ENCODE data around the gene CLCF1.
A peak's percentile ranks its signal among the peaks of the same experiment; 100 is the strongest.

The CLCF1 gene

GRCh38 chr11:67356387-67356863 lies 17.0 kb downstream of the CLCF1 start:
- DNase-seq (ENCODE audit: low spot score), result no peak

GRCh38 chr11:67355794-67356386 lies 17.5 kb downstream of the CLCF1 start:
- DNase-seq (ENCODE audit: low spot score), result no peak

- DNase-seq (ENCODE audit: low spot score), result no peak
These were observed 18.2 kb downstream of the CLCF1 start for GRCh38 chr11:67355023-67355793.

GRCh38 chr11:67354075-67355022 lies 19.0 kb downstream of the CLCF1 start:
- no peak for DNase-seq (ENCODE audit: low spot score)

DNA sequence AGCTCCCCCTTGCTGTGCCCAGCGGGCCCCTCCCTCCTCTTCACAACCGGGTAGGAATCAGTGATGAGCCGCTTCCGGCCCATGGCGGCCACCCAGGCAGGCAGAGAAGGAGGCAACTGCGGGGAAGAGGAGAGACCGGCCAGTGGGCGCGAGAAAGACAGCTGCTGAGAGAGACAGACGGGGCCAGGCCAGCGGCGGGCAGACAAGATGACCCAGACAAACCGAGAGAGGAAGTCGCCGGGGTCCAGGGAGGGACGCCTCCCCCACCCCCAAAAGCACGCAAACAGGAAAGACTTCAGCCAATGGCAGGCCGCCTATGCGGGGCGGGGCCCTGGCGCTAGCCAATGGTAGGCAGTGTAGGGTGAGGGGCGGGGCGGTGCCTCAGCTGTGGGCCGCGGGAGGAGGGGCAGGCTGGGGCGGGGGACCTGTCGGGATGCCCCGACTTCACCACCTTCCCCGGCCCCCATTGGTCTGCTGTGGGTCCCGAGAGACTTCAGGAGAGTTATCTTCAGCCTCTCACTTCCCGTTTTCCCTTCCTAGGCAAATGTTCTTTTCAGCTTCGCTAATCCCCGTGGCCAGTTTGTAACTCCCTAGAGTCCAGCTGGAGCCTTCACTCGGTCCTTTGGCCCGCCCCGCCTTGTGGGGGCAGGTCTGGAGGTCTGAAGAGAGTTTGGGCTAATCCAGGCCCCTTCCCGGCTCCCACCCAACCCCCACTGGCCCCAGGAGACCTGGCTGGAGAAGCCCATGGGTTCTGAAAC lies 19.9 kb downstream of the CLCF1 start, which contains the start of gene POLD4:
Gene POLD4 (minus strand): TSS at position 230 of the 758 bp plus-strand sequence. CDS start 147 bp downstream, at position 83.
- peak; percentile 93 for DNase-seq (ENCODE audit: low spot score)

DNA sequence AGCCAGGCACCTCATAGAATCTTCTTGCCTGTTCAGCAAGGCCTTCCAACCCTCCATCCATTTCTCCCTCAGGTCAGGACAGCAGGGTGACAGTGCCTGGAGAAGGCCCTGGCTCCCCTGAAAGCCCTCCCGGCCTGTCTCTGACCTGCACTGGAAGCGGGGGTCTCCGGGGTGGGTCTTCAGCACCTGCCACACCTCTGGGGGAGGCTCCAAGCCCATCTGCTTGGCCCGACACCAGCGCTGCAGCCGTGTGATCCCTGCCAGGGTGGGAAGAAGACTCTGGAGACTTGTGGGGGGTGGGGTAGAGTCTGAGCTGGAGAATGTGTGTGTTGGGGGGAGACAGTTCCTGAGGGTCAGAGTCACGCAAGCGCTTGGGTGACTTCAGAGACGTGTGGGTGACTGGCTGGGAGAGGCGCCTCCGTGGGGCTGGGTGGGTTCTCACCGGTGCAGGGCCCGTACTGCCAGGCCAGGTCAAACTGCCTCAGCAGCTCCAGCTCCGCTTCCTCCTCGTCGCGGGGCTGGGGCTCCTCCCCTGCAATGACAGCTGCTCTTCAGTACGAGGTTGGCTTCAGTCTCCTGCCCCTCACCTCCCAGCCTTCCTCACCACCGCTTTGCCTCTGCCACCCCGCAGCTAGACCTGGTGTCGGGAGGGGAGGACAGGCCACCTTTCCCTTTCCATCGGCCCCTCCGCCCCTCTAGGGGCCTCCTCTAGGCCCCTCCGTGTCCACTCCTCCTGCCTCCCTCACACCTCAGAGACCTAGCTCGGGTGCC lies 20.7 kb downstream of the CLCF1 start:
- DNase-seq (ENCODE audit: low spot score), result no peak

DNA sequence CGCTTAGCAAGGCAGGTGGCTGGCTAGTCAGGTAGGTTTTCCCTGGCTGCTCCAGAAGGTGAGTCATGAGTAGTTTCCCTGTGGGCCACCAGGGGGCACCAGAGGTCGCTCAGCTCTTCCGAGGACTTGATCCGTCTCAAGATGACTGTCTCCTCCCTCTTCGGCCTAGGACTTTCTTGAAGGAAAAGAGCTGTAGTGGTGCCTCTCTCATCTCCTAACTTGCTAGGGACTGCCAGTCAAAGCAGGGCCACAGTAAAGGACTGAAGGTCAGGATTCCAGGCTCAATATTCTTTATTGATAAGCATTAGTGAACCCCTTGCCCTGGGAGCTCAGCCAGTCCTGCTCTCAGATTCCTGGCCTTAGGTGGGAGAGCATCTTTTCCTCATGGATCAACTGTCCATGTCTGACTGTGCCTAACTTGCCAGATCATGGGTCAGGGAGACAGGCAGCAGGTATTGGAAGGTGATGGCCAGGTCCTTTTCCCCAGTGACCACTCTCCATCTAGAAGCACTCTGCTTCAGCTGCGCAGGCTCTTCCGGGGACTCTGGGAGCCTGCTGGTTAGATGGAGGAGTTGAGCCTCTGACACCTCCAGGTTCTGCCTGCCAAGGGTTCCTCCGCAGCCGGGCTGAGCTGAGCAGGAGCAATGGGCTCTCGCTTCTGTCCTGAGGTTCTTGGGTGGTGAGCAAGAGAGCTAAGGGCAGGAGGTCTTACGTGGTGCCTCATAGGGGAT lies 22.0 kb downstream of the CLCF1 start:
- DNase-seq (ENCODE audit: low spot score), result peak; percentile 86

DNA sequence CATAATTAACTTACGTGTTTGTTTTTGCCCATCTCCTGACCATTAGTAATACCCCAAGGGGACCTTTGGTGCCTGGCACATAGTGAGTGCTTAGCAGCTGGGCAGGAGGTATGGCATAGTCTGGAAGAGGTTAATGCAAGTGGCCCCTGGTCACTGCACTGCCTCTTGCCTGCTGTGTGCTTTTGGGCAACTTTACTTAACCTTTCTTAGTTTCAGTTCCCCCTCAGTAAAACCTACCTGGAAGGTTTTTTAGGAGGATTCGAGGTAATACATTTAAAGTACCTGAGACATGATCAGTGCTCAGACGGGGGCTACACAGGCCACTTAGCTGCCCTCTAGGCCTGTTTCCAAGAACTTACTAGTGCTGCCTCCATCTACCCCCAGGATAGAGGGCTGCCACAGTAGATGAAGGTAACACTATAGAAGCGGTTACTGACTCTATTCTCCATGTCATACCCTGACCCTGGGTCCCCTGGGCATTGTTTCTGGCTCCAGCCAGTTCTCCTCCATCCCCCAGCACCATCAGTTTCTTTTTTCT lies 23.4 kb downstream of the CLCF1 start:
- DNase-seq (ENCODE audit: low spot score), result no peak

- DNase-seq (ENCODE audit: low spot score), result no peak
These were observed 23.9 kb downstream of the CLCF1 start for GRCh38 chr11:67349457-67349856.

DNA sequence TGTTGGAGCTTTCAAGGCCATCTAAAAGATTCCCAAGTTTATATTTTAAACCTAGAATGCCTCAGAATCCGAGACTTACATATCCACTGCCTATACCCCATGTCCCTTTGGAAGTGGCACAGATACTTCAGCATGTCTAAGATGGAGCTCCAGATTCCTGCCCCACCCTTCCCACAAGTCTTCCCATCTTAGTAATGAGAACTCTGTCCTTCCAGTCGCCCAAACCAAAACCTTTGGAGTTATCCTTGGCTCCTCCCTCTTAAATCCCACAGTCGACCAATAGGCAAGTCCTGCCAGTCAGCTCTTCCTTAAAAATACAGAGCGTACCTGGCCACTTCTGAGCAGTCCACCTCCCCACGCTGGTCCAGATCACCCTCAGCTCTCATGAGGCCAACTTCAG lies 24.4 kb downstream of the CLCF1 start:
- no peak for DNase-seq (ENCODE audit: low spot score)

DNA sequence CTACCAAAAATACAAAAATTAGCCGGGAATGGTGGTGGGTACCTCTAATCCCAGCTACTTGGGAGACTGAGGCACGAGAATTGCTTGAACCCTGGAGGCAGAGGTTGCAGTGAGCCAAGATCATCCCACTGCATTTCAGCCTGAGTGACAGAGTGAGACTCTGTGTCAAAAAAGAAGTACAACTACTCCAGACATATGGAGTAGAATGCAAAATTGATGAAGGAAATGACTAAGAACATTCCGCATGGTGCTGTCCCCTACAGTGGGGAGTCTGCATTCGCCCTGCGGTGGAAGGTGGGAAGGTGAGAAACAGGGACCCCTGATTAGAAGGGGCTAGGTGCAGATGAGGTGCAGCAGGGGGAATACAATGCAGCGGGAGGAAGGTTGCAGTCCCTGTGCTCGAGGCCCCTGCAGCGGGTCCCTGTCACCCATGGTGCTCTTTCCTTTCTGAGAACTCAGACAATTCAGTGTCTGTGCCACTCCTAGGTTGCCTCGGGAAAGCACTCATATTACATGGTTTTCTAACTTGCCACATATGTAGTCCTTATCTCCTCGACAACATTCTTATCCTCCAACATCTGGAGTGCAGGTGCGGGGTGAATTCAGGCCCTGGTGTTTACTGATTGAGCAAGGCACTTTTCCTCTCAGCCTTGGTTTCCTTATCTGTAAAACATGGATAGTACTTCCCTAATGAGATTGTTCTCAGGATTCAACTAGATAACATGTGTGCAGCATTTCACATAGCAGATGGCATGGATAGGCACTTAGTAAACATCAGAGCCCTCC lies 25.2 kb downstream of the CLCF1 start:
- DNase-seq (ENCODE audit: low spot score), result no peak

- no peak for DNase-seq (ENCODE audit: low spot score)
These were observed 27.2 kb downstream of the CLCF1 start for GRCh38 chr11:67345920-67346819.

DNA sequence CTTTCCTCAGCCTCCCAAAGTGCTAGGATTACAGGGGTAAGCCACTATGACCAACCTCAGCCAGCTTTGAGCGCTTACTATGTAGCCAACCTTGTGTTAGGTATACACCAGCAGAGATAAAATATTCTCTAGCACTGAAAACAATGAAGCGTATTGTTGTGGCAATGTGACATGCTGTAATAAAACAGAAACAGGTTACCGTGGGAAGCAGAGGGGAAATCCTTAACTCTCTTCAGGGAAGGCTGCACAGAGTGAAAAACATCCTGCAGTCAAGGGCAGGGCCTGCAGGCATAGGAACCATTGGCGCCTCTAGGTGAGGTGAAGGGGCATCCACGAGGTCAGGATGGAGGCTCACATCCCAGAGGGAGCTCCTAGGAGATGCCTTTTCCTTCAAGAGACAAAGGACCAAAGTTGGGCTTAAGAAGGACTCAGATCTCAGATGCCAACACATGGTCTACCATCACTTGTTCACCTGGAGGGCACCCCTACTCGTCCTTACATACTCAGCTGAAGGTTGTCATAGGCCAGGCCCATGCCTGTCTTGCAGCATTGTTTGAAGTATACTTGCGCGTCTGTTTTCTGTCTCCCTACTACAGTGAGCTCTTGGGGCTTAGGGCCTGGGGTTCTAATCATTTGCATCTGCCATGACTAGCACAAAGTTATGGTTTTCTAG lies 28.0 kb downstream of the CLCF1 start:
- DNase-seq (ENCODE audit: low spot score), result no peak

DNA sequence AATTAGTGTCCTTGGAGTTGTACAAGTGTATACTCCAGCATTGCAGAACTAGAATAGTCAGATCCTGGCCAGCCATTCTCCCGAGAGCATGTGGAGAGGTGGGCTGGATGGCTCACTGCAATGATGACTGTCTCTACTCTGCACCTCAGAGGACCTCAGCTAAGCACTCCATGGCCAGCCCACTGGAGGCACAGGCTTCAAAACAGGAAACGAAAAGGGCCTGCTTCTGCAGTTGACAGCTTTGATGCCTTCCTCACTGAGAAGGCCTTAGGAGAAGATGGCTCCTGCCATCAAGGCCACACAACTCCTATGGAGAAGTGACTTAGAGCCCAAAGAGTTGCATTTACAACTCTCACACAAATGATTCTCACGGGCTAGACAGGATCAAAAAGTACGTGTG lies 29.1 kb downstream of the CLCF1 start:
- no peak for DNase-seq (ENCODE audit: low spot score)

- DNase-seq (ENCODE audit: low spot score), result no peak
These were observed 36.1 kb downstream of the CLCF1 start for GRCh38 chr11:67337257-67337656.

DNA sequence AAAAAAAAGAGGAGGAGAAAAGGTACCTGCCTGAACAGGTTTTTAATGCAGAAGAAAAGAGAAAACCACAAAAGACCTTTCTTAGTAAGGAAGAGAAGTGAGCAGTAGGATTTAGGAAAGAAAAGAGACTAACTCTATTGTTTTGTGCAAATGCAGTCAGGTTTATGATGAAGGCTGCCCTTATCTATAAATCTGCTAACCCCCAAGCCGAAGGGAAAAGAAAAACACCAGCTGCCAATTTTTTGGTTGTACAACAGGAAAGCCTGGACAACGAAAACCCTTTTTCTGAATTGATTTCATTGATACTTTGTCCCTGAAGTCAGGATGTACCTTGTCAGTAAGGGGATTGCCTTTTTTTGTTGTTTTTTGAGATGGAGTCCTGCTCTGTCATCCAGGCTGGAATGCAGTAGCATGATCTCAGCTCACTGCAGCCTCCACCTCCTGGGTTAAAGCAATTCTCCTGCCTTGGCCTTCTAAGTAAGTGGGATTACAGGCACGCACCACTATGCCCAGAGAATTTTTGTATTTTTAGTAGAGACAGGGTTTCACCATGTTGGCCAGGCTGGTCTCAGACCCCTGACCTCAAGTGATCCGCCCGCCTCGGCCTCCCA lies 41.2 kb downstream of the CLCF1 start:
- no peak for DNase-seq (ENCODE audit: low spot score)

DNA sequence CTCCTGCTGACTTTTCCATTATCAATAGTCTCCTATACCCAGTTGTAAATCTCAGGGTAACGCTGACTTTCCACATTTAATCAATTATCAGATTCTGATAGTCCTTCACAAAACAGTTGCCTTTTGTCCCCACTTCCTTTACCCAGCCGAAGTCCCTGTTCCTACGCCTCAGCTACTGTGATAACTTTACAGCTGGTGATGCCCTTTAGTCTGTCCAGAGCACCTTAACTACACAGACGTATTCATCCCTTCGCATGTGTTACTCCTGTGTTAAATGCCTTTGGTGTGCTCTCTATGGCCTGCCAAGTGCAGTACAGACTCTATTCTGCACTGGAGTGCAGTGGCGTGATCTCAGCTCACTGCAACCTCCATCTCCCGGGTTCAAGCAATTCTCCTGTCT lies 49.9 kb downstream of the CLCF1 start:
- no peak for DNase-seq (ENCODE audit: low spot score)

Measured in hematopoietic multipotent progenitor cell treated with erythropoietin and hydrocortisone succinate and interleukin-3 and kit ligand, for 15 days (in vitro differentiated cells).